Measurements from ENCODE around the gene UMODL1.

The UMODL1 gene

GRCh38 chr21:42047821-42048613 is 23.1 kb upstream of the UMODL1 start:
- no peaks in the 10 kb centered on the region for H3K4me1 ChIP-seq (ENCODE audit: control insufficient read depth, insufficient read depth, low read length)
- H3K27ac ChIP-seq (ENCODE audit: extremely low read depth, low read depth, low read length), result no peak overlapping the region
- H3K9me3 ChIP-seq (ENCODE audit: control insufficient read depth, insufficient read depth, low read depth, low read length), result no peaks in the 10 kb centered on the region
- no peak for TF ChIP-seq ZNF146 (tag by site-specific recombination; IDR thresholded peaks at IDR 0.05)
- no peak for TF ChIP-seq ZNF121 (tag by site-specific recombination; IDR thresholded peaks at IDR 0.05)
- TF ChIP-seq ZNF350 (tag by site-specific recombination; IDR thresholded peaks at IDR 0.05), result no peak
- no peak for TF ChIP-seq ZNF654 (tag by site-specific recombination; IDR thresholded peaks at IDR 0.05; ENCODE audit: low read depth)
- no peak for TF ChIP-seq ZNF292 (tag by site-specific recombination; IDR thresholded peaks at IDR 0.05; ENCODE audit: borderline replicate concordance, low read depth)
- TF ChIP-seq ZNF585B (tag by site-specific recombination; IDR thresholded peaks at IDR 0.05), result no peak
- no peak for TF ChIP-seq ZNF624 (tag by site-specific recombination; IDR thresholded peaks at IDR 0.05)
- TF ChIP-seq ZNF23 (tag by site-specific recombination; IDR thresholded peaks at IDR 0.05; ENCODE audit: borderline replicate concordance), result no peak
- TF ChIP-seq ZNF274 (IDR thresholded peaks at IDR 0.05; ENCODE audit: low read length), result no peak
- TF ChIP-seq ZNF274 (tag by site-specific recombination; IDR thresholded peaks at IDR 0.05; ENCODE audit: borderline replicate concordance), result no peak
- TF ChIP-seq ZNF555 (tag by site-specific recombination; conservative IDR thresholded peaks at IDR 0.05), result no peak
- no peak for TF ChIP-seq AEBP2 (tag by site-specific recombination; IDR thresholded peaks at IDR 0.05; ENCODE audit: borderline replicate concordance)
- TF ChIP-seq ZNF155 (tag by site-specific recombination; IDR thresholded peaks at IDR 0.05), result no peak
- no peaks in the 10 kb centered on the region for H3K36me3 ChIP-seq (ENCODE audit: control insufficient read depth in 2 of 2, insufficient read depth in 1 of 2, low read length in 2 of 2)
- CTCF ChIA-PET, result interaction anchor here (0.6 to 1.2 kb wide), 2 partner anchors 15 to 68 kb away, joined by 3 read pairs; no protein-coding TSS in a partner anchor
- H3K4me3 ChIP-seq (ENCODE audit: low read depth, low read length), result no peak overlapping the region
- POLR2A ChIA-PET, result no interaction called here

- no peak for TF ChIP-seq PBX3 (CRISPR knock-in tag; IDR thresholded peaks at IDR 0.05)
- TF ChIP-seq SCRT2 (tag by site-specific recombination; IDR thresholded peaks at IDR 0.05), result peak; percentile 50; the same call in 1 of the 2 replicates
- TF ChIP-seq ZNF449 (tag by site-specific recombination; IDR thresholded peaks at IDR 0.05), result peak; percentile 96
- POLR2A ChIA-PET, result no interaction called here
- CTCF ChIA-PET, result interaction anchor here (0.8 to 1.2 kb wide), 2 partner anchors 67 to 69 kb away, joined by 3 read pairs; no protein-coding TSS in a partner anchor
- Histone ChIP-seq H3K4me1 (ENCODE audit: control insufficient read depth, insufficient read depth, low read length) (no peaks in the 10 kb centered on the region), H3K4me3 (ENCODE audit: low read depth, low read length) (no peak overlapping the region), H3K36me3 (ENCODE audit: control insufficient read depth in 2 of 2, insufficient read depth in 1 of 2, low read length in 2 of 2) (no peaks in the 10 kb centered on the region), H3K27ac (ENCODE audit: extremely low read depth, low read depth, low read length) (no peak overlapping the region), H3K9me3 (ENCODE audit: control insufficient read depth, insufficient read depth, low read depth, low read length) (no peaks in the 10 kb centered on the region)
Measured at GRCh38 chr21:42048870-42049577, 22.1 kb upstream of the UMODL1 start.

All from HEK293 (cell line).